BLaER1 (cell line): ENCODE results near the gene PPP4C.

ENCODE experiments used
- H3K27ac ChIP-seq: shearing (Covaris generic); formaldehyde crosslinking; 2 replicates; pipeline ENCODE4 v1.8.1; 2022
- H3K27me3 ChIP-seq: shearing (Covaris generic); formaldehyde crosslinking; 2 replicates; pipeline ENCODE4 v1.8.1; 2022
- H3K36me3 ChIP-seq: shearing (Covaris generic); formaldehyde crosslinking; 2 replicates; pipeline ENCODE4 v1.8.1; 2022
- H3K4me1 ChIP-seq: shearing (Covaris generic); formaldehyde crosslinking; 2 replicates; pipeline ENCODE4 v1.8.1; 2022
- H3K4me2 ChIP-seq: shearing (Covaris generic); formaldehyde crosslinking; 2 replicates; pipeline ENCODE4 v1.8.1; 2022
- H3K4me3 ChIP-seq: shearing (Covaris generic); formaldehyde crosslinking; 2 replicates; pipeline ENCODE4 v1.8.1; 2022
- H3K9ac ChIP-seq: shearing (Covaris generic); formaldehyde crosslinking; 2 replicates; pipeline ENCODE4 v1.8.1; 2022
- H3K9me3 ChIP-seq: shearing (Covaris generic); formaldehyde crosslinking; 2 replicates; pipeline ENCODE4 v1.8.1; 2022
- H4K20me1 ChIP-seq: shearing (Covaris generic); formaldehyde crosslinking; 2 replicates; pipeline ENCODE4 v1.8.1; 2022
- Cebpa-rat ChIP-seq: shearing (Covaris generic); IDR thresholded peaks from 2 replicates; pipeline ENCODE4 v1.8.1; 2022

PPP4C gene

GRCh38 chr16:30077656-30078055, 1.9 kb downstream of the PPP4C start:
- H4K20me1 ChIP-seq = peaks cover 60% of the 10 kb centered on the region
- H3K4me2 ChIP-seq = peak overlapping the region; percentile 99
- H3K4me3 ChIP-seq = no peak overlapping the region
- no peaks in the 10 kb centered on the region for H3K27me3 ChIP-seq
- no peak for TF ChIP-seq Cebpa-rat
- H3K27ac ChIP-seq = no peak overlapping the region
- no peaks in the 10 kb centered on the region for H3K9me3 ChIP-seq
- H3K9ac ChIP-seq = peak overlapping the region; percentile 97
- H3K36me3 ChIP-seq = peaks cover 70% of the 10 kb centered on the region
- H3K4me1 ChIP-seq = peaks cover 31% of the 10 kb centered on the region

- no peaks in the 10 kb centered on the region for H3K27me3 ChIP-seq
- peaks cover 31% of the 10 kb centered on the region for H3K4me1 ChIP-seq
- peaks cover 70% of the 10 kb centered on the region for H3K36me3 ChIP-seq
- peak overlapping the region; percentile 35; the same call in 1 of the 2 replicates for H3K9ac ChIP-seq
- H3K9me3 ChIP-seq = no peaks in the 10 kb centered on the region
- no peak overlapping the region for H3K4me2 ChIP-seq
- no peak overlapping the region for H3K4me3 ChIP-seq
- H4K20me1 ChIP-seq = peaks cover 70% of the 10 kb centered on the region
- no peak for TF ChIP-seq Cebpa-rat
- H3K27ac ChIP-seq = no peak overlapping the region
These were observed 3.0 kb downstream of the PPP4C start for GRCh38 chr16:30078744-30079143.

GRCh38 chr16:30079480-30079879, 3.7 kb downstream of the PPP4C start:
- H3K4me2 ChIP-seq = no peak overlapping the region
- no peak overlapping the region for H3K4me3 ChIP-seq
- H3K27me3 ChIP-seq = no peaks in the 10 kb centered on the region
- peaks cover 71% of the 10 kb centered on the region for H4K20me1 ChIP-seq
- no peak for TF ChIP-seq Cebpa-rat
- no peaks in the 10 kb centered on the region for H3K9me3 ChIP-seq
- H3K27ac ChIP-seq = no peak overlapping the region
- peaks cover 29% of the 10 kb centered on the region for H3K4me1 ChIP-seq
- no peak overlapping the region for H3K9ac ChIP-seq
- H3K36me3 ChIP-seq = peaks cover 73% of the 10 kb centered on the region

GRCh38 chr16:30082545-30083090, 6.8 kb downstream of the PPP4C start:
- Histone ChIP-seq H4K20me1 (peaks cover 56% of the 10 kb centered on the region), H3K36me3 (peaks cover 95% of the 10 kb centered on the region)

GRCh38 chr16:30083216-30084055, 7.6 kb downstream of the PPP4C start:
- no peak for TF ChIP-seq Cebpa-rat
- Histone ChIP-seq H3K4me2 (no peak overlapping the region), H3K9me3 (no peaks in the 10 kb centered on the region), H3K4me1 (peaks cover 12% of the 10 kb centered on the region), H4K20me1 (peaks cover 48% of the 10 kb centered on the region), H3K36me3 (peaks cover 87% of the 10 kb centered on the region), H3K4me3 (no peak overlapping the region), H3K27me3 (no peaks in the 10 kb centered on the region), H3K9ac (no peak overlapping the region), H3K27ac (no peak overlapping the region)

More at GRCh38 chr16:30082545-30083090, 6.8 kb downstream of the PPP4C start:
- H3K27ac ChIP-seq = no peak overlapping the region
- no peak for TF ChIP-seq Cebpa-rat
- peaks cover 19% of the 10 kb centered on the region for H3K4me1 ChIP-seq
- H3K27me3 ChIP-seq = no peaks in the 10 kb centered on the region
- no peak overlapping the region for H3K9ac ChIP-seq
- H3K4me3 ChIP-seq = no peak overlapping the region
- H3K9me3 ChIP-seq = no peaks in the 10 kb centered on the region
- no peak overlapping the region for H3K4me2 ChIP-seq

DNA sequence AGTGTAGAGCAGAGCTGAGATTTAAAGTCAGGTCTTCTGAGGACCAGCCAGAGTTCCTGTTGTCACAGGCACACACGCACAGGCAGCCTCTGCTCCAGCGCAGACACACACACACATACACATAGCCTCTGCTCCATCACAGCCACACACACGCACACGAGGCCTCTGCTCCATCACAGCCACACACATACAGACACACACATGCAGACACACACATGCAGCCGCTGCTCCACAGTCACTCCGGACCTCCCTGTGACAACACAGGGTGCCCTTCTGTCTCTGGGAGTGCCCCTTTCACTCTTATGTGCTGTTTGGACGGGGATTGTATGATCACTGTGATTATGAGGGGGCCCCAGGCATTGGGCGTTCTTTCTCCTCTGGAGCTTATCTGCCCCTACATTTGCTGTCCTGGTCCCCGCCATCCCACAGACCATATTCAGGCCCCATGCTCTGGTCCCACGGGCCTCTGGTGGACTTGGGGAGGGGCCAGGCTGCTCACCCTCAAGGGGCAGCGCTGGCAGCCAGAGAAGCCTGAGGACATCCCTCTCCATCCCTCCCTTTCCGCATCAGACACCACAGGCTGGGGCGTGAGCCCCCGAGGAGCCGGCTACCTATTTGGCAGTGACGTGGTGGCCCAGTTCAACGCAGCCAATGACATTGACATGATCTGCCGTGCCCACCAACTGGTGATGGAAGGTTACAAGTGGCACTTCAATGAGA, 8.5 kb downstream of the PPP4C start:
- H3K36me3 ChIP-seq = peaks cover 79% of the 10 kb centered on the region
- H3K27me3 ChIP-seq = no peaks in the 10 kb centered on the region
- H3K4me1 ChIP-seq = peaks cover 18% of the 10 kb centered on the region
- H4K20me1 ChIP-seq = peaks cover 40% of the 10 kb centered on the region
- H3K4me3 ChIP-seq = no peak overlapping the region
- H3K27ac ChIP-seq = no peak overlapping the region
- no peak for TF ChIP-seq Cebpa-rat
- no peaks in the 10 kb centered on the region for H3K9me3 ChIP-seq
- H3K4me2 ChIP-seq = no peak overlapping the region
- no peak overlapping the region for H3K9ac ChIP-seq

DNA sequence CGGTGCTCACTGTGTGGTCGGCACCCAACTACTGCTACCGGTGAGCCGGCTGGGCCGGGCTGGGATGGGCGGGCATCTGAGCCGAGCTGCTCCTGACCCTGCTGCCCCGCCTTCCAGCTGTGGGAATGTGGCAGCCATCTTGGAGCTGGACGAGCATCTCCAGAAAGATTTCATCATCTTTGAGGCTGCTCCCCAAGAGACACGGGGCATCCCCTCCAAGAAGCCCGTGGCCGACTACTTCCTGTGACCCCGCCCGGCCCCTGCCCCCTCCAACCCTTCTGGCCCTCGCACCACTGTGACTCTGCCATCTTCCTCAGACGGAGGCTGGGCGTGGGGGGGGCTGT, 9.0 kb downstream of the PPP4C start:
- Histone ChIP-seq H3K9ac (no peak overlapping the region), H3K9me3 (no peaks in the 10 kb centered on the region), H3K4me2 (no peak overlapping the region), H3K4me3 (no peak overlapping the region), H3K4me1 (peaks cover 23% of the 10 kb centered on the region), H3K27ac (no peak overlapping the region), H3K27me3 (no peaks in the 10 kb centered on the region), H3K36me3 (peaks cover 74% of the 10 kb centered on the region), H4K20me1 (peaks cover 35% of the 10 kb centered on the region)
- no peak for TF ChIP-seq Cebpa-rat

GRCh38 chr16:30085247-30085646, 9.5 kb downstream of the PPP4C start:
- Histone ChIP-seq H3K9ac (peak overlapping the region; percentile 32), H4K20me1 (peaks cover 30% of the 10 kb centered on the region), H3K27me3 (no peaks in the 10 kb centered on the region), H3K9me3 (no peaks in the 10 kb centered on the region), H3K4me1 (peaks cover 28% of the 10 kb centered on the region), H3K4me3 (no peak overlapping the region), H3K27ac (peak overlapping the region; percentile 4; the same call in 1 of the 2 replicates), H3K4me2 (no peak overlapping the region), H3K36me3 (peaks cover 69% of the 10 kb centered on the region)
- TF ChIP-seq Cebpa-rat = no peak

GRCh38 chr16:30085820-30086219, 10.0 kb downstream of the PPP4C start:
- H4K20me1 ChIP-seq = peaks cover 25% of the 10 kb centered on the region
- H3K9ac ChIP-seq = peak overlapping the region; percentile 32
- H3K4me1 ChIP-seq = peaks cover 33% of the 10 kb centered on the region
- no peaks in the 10 kb centered on the region for H3K27me3 ChIP-seq
- H3K4me3 ChIP-seq = no peak overlapping the region
- peak overlapping the region; percentile 4; the same call in 1 of the 2 replicates for H3K27ac ChIP-seq
- no peaks in the 10 kb centered on the region for H3K9me3 ChIP-seq
- peaks cover 63% of the 10 kb centered on the region for H3K36me3 ChIP-seq
- no peak overlapping the region for H3K4me2 ChIP-seq
- TF ChIP-seq Cebpa-rat = no peak
